Small intestine (tissue), 7 donors: ENCODE measurements around the gene RARB. TPM values are rescaled to one million over a fixed set of nuclear protein-coding genes. Genes with fewer than 3 reads are reported as not detected.

Source experiments
- DNase-seq, 2 donors: peaks; one replicate each; pipeline versions ENCODE4 v3.0.0 to v3.0.0-alpha.2; 2013
- FAIRE-seq: peaks from 2 replicates; lab custom pipeline; 2012; peaks lifted over from hg19 to GRCh38; lab: Jason Lieb, UNC
- H3K27ac ChIP-seq, 3 donors: one replicate each; pipeline ENCODE4 v1.5.1; 2013; ENCODE audit warnings: low read length in 2 of 3, mild to moderate bottlenecking in 2 of 3, control low read depth in 1 of 3, inconsistent platforms in 1 of 3, low read depth in 1 of 3, moderate library complexity in 1 of 3
- H3K27me3 ChIP-seq, 3 donors: one replicate each; pipeline ENCODE4 v1.6.1; 2013; ENCODE audit warnings: low read length in 3 of 3, inconsistent platforms in 1 of 3; ENCODE audit not compliant: control insufficient read depth in 3 of 3, insufficient read depth in 3 of 3
- H3K36me3 ChIP-seq, 3 donors: one replicate each; pipeline ENCODE4 v1.6.1; 2013; ENCODE audit warnings: low read length in 3 of 3, inconsistent platforms in 1 of 3, low read depth in 1 of 3, mild to moderate bottlenecking in 1 of 3, moderate library complexity in 1 of 3; ENCODE audit not compliant: control insufficient read depth in 3 of 3, insufficient read depth in 2 of 3
- H3K4me1 ChIP-seq, 3 donors: one replicate each; pipeline ENCODE4 v1.6.1; 2013; ENCODE audit warnings: low read length in 2 of 3, inconsistent platforms in 1 of 3, low read depth in 1 of 3, mild to moderate bottlenecking in 1 of 3, moderate library complexity in 1 of 3; ENCODE audit not compliant: control insufficient read depth in 3 of 3, insufficient read depth in 2 of 3
- H3K4me3 ChIP-seq, 3 donors: one replicate each; pipeline ENCODE4 v1.5.1; 2013; ENCODE audit warnings: low read length in 3 of 3, control low read depth in 1 of 3, inconsistent platforms in 1 of 3, low read depth in 1 of 3, mild to moderate bottlenecking in 1 of 3, moderate library complexity in 1 of 3
- H3K9me3 ChIP-seq, 2 donors: one replicate each; pipeline ENCODE4 v1.6.1; 2013; ENCODE audit warnings: low read depth in 1 of 2, low read length in 1 of 2; ENCODE audit not compliant: control insufficient read depth in 2 of 2, insufficient read depth in 1 of 2
- WGBS, 3 donors: extraction: QIAGEN DNeasy Blood & Tissue Kit; methylation state at CpG; one replicate each; pipeline ENCODE4 v1.1.7; 2013; 5-methylcytosine and 5-hydroxymethylcytosine counted together
- polyA plus RNA-seq, 4 donors: library from polyadenylated mRNA; stranded (reverse) in 3 of 4; unstranded in 1 of 4; fragments of 200-250 nt in 3 of 4; fragments of 120-200 nt in 1 of 4; gene quantifications; one replicate each; pipeline versions ENCODE4 v1.2.1 to v1.2.3, GENCODE V29; 2013
- donor health status: healthy with polysubstance abuse.
- donor health status: control.
- donor health status: control.
- donor health status: Bipolar disorder and iron deficiency.
- donor health status: healthy.

RARB gene
- polyA plus RNA-seq, 4 donors, result 0.27 to 9.0 (median 0.89) TPM

- Histone ChIP-seq H3K36me3 (peaks cover 0 to 42% (median 0%) of the 10 kb centered on the region in 3 donors), H3K27ac (no peak overlapping the region), H3K4me3 (no peak overlapping the region), H3K27me3 (no peaks in the 10 kb centered on the region), H3K9me3 (no peaks in the 10 kb centered on the region), H3K4me1 (no peaks in the 10 kb centered on the region)
- DNase-seq (no peak), FAIRE-seq (no peak)
- 75 to 92% (median 81%) methylated on average over 15 of the region's 15 CpGs for WGBS, 3 donors
Observed at GRCh38 chr3:25576831-25577454, 148.9 kb downstream of the RARB start.

DNA sequence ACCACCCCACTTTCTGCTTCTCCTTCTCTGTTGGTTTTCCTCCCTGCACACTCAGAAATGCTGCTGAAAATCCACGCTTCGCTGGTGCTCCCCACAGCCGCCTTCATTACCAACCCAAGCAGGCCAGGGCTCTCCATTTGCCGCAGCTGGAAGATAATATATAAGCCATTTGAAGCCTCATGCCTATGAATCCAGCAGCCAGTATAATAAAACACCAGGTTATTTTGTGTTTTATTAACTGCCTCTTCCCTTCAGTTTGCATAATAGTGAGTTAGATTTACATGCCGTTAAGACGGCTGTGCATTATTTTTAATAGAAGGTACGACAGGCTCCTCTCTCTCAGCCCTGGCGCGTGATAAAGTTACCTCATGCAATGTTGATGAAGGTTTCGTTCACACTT is 150.0 kb downstream of the RARB start:
- 88 to 96% (median 90%) methylated on average over 10 of the region's 10 CpGs for whole genome bisulfite sequencing, 3 donors
- FAIRE-seq (no peak), DNase-seq (no peak)
- no peaks in the 10 kb centered on the region for H3K4me1 ChIP-seq
- H3K36me3 ChIP-seq, result peaks cover 0 to 39% (median 0%) of the 10 kb centered on the region in 3 donors
- H3K27ac ChIP-seq, result no peak overlapping the region
- H3K27me3 ChIP-seq, result no peaks in the 10 kb centered on the region
- H3K4me3 ChIP-seq, result no peak overlapping the region
- H3K9me3 ChIP-seq, result peaks cover 0 to 3% of the 10 kb centered on the region in 2 donors

- 74 to 87% (median 75%) methylated on average over 8 of the region's 8 CpGs for WGBS, 3 donors
- DNase-seq, result no peak
- Histone ChIP-seq H3K4me1 (no peaks in the 10 kb centered on the region), H3K4me3 (no peak overlapping the region), H3K27ac (no peak overlapping the region), H3K9me3 (peaks cover 0 to 3% of the 10 kb centered on the region in 2 donors), H3K36me3 (peaks cover 0 to 37% (median 0%) of the 10 kb centered on the region in 3 donors), H3K27me3 (peaks cover 0 to 2% (median 0%) of the 10 kb centered on the region in 3 donors)
- FAIRE-seq, result no peak
Observed at GRCh38 chr3:25580534-25580933, 152.5 kb downstream of the RARB start.

DNA sequence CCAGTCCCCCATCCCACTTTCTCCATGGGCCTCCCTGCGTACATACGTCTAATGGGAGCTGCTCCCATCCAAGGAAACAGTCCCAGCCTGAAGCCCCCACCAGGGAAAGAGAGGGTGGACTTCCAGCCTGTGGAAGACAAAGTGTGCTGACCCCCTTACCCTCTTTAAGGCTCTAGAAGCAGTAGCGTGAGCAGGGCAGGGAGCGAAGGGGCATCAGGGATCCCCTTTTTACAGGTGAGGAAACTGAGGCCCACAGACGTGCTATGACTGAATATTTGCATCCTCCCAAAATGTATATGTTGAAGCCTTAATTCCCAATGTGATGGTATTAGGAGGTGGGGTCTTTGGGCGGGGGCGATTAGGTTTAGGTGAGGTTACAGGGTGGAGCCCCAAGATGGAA is 153.3 kb downstream of the RARB start:
- Histone ChIP-seq H3K27ac (no peak overlapping the region), H3K27me3 (peaks cover 0 to 2% (median 0%) of the 10 kb centered on the region in 3 donors), H3K9me3 (peaks cover 0 to 3% of the 10 kb centered on the region in 2 donors), H3K36me3 (peaks cover 0 to 34% (median 0%) of the 10 kb centered on the region in 3 donors), H3K4me3 (no peak overlapping the region), H3K4me1 (no peaks in the 10 kb centered on the region)
- DNase-seq (no peak), FAIRE-seq (no peak)
- 94 to 96% (median 95%) methylated on average over 7 of the region's 7 CpGs for WGBS, 3 donors

DNA sequence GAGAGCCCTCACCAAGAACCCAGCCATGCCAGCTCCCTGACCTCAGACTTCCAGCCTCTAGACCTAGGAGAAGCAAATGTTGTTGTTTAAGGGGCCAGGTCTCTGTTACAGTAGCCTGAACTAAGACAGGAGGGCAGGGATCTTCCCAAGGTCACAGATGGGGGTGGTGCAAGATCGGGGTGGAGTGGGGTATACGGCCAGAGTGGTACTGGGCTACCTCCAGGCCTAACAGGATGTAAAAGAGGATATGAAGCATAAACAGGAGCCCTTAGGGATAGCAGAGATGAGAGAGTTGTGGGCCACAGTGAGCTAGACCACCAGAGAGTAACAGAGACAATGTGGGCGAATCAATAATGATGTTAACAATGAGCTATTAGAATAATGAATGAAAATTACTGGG is 153.8 kb downstream of the RARB start:
- peaks cover 0 to 3% of the 10 kb centered on the region in 2 donors for H3K9me3 ChIP-seq

DNA sequence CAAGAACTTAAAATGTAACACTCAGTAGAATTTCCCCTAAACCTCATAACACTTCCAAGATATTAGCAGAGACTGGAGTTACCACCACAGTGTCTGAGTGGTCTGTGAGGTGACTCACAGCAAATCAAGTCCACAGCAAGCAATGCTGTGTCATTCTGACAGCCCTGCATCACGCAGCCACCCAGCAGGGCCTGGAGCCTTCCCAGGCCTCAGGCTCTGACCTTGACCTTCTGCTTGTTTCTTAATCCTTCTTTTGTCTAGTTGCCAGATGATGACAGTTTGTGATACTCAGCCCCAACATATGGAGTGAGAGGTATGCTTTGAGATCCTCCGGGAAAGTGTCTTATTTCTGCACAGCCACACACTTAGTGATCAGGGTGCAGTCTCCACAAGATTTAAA is 154.2 kb downstream of the RARB start:
- Histone ChIP-seq H3K36me3 (peaks cover 0 to 30% (median 0%) of the 10 kb centered on the region in 3 donors), H3K4me1 (no peaks in the 10 kb centered on the region), H3K27me3 (peaks cover 0 to 2% (median 0%) of the 10 kb centered on the region in 3 donors), H3K4me3 (no peak overlapping the region), H3K9me3 (peaks cover 0 to 3% of the 10 kb centered on the region in 2 donors), H3K27ac (no peak overlapping the region)
- WGBS, 3 donors, result 89 to 96% (median 90%) methylated on average over 2 of the region's 2 CpGs
- FAIRE-seq (no peak), DNase-seq (no peak)

More for the DNA sequence above, 153.8 kb downstream of the RARB start:
- DNase-seq (no peak), FAIRE-seq (no peak)
- no peak overlapping the region for H3K27ac ChIP-seq
- H3K36me3 ChIP-seq, result peaks cover 0 to 30% (median 0%) of the 10 kb centered on the region in 3 donors
- H3K27me3 ChIP-seq, result peaks cover 0 to 2% (median 0%) of the 10 kb centered on the region in 3 donors
- no peaks in the 10 kb centered on the region for H3K4me1 ChIP-seq
- no peak overlapping the region for H3K4me3 ChIP-seq
- 91 to 95% (median 95%) methylated on average over 3 of the region's 3 CpGs for WGBS, 3 donors

DNA sequence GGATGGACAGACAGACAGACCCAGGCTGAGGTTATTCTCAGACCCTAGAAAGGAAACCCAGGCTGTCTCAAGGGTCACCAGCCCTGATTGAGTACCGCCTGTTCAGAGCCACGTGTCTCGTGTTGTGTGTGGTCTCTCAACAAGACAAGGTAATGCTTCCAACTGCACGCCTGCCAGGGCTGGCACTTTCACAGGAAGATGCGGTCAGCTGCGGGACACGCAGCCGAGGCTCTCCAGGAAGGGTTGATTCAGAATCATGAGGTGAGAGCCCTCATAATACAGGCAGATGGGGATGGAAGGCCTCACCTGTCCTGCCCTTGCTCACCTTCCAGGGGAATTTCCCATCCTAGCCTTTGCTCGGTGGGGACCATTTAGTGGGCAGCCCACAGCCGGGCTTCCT is 155.3 kb downstream of the RARB start:
- no peak for DNase-seq
- Histone ChIP-seq H3K36me3 (peaks cover 0 to 25% (median 0%) of the 10 kb centered on the region in 3 donors), H3K27me3 (peaks cover 0 to 2% (median 0%) of the 10 kb centered on the region in 3 donors), H3K9me3 (peaks cover 0 to 3% of the 10 kb centered on the region in 2 donors), H3K4me1 (no peaks in the 10 kb centered on the region), H3K27ac (no peak overlapping the region), H3K4me3 (no peak overlapping the region)
- FAIRE-seq, result no peak
- WGBS, 3 donors, result 88 to 94% (median 91%) methylated on average over 10 of the region's 10 CpGs

DNA sequence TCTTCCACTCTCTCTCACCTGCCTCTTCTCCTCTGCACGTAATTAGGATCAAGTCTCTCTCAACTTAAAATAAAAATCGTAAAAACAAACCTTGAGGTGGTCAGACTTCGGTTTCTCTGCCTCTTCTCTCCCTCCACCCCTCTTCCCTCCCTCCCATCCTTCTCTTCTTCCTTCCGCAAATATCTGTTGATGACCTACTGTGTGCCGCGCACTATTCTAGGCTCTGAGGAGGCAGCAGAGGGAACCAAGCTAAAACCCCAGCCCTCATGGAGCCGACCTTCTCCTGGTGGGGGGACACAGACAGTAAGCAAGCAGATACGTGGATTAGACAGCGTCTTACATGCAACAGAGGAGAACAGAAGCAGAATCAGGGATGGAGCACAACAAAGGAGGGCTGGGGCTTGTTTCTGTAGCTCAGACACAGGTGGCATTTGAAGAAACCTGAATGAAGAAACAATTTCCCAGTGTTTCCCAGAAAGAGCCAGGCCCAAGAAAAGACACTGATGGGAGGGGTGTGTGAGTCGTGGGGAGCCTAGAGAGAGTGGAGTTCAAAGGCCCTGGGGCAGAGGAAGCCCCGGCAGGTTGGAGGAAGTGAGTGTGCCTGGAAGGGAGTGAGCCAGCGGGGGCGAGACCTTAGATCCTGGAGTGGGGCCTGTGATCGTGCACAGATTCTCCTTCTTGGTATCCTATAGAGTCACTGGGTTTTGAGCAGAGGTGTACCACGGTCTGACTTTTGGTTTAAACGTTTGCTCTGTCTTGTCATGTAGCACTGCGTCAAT is 156.1 kb downstream of the RARB start:
- no peak for FAIRE-seq
- Histone ChIP-seq H3K36me3 (peaks cover 0 to 25% (median 0%) of the 10 kb centered on the region in 3 donors), H3K27me3 (peaks cover 0 to 2% (median 0%) of the 10 kb centered on the region in 3 donors), H3K4me3 (no peak overlapping the region), H3K27ac (no peak overlapping the region), H3K9me3 (peaks cover 0 to 3% of the 10 kb centered on the region in 2 donors), H3K4me1 (no peaks in the 10 kb centered on the region)
- no peak for DNase-seq
- 76 to 84% (median 78%) methylated on average over 17 of the region's 17 CpGs for WGBS, 3 donors
